Colonic mucosa (tissue), 4 donors: ENCODE measurements around the gene RAP2A. TPM values are rescaled to one million over a fixed set of nuclear protein-coding genes. Genes with fewer than 3 reads are reported as not detected.

Experiments used
- DNase-seq: peaks from one replicate; pipeline ENCODE4 v3.0.0-alpha.2; 2020
- H3K27ac ChIP-seq: fragments of 200-600 bp; one replicate; pipeline ENCODE4 v1.8.0; 2021
- H3K27me3 ChIP-seq: fragments of 200-600 bp; one replicate; pipeline ENCODE4 v1.8.0; 2021
- H3K36me3 ChIP-seq: fragments of 200-600 bp; one replicate; pipeline ENCODE4 v1.8.0; 2021
- H3K4me1 ChIP-seq: fragments of 200-600 bp; one replicate; pipeline ENCODE4 v1.8.0; 2021; ENCODE audit warnings: mild to moderate bottlenecking
- H3K4me3 ChIP-seq: fragments of 200-600 bp; one replicate; pipeline ENCODE4 v1.8.0; 2021
- H3K9ac ChIP-seq, 2 donors: one replicate each; pipeline ENCODE4 v1.7.0; 2013; ENCODE audit warnings: control low read depth in 2 of 2, low read depth in 2 of 2, low read length in 2 of 2
- H3K9me3 ChIP-seq: fragments of 200-600 bp; one replicate; pipeline ENCODE4 v1.8.0; 2021
- intact Hi-C: fragments of 100-400 bp; cut with DNase I; formaldehyde crosslinking; loops from one replicate; pipeline ENCODE4 v1.14.1; 2022
- total RNA-seq, 2 donors: library from RNA; stranded (reverse); fragmentation: NEBNext Ultra II Directional in 1 of 2; extraction: Animal tissue kit (Norgen Biotek cat#: 25700) in 1 of 2; gene quantifications; one replicate each; pipeline ENCODE4 v1.2.1, GENCODE V29; 2021
- TF ChIP-seq, protein P1 (sequence below): fragments of 200-600 bp; IDR thresholded peaks from one replicate; pipeline ENCODE4 v1.8.0; 2022; ENCODE audit warnings: antibody characterized with exemption, mild to moderate bottlenecking
- donor health status: healthy.
- donor health status: DM: no; HTN: no; CAD: no.
- donor health status: DM: no; HTN: no; CAD: no.

RAP2A gene
- total RNA-seq, 2 donors from 2014 or later: 35.9 to 38.2 TPM

DNA sequence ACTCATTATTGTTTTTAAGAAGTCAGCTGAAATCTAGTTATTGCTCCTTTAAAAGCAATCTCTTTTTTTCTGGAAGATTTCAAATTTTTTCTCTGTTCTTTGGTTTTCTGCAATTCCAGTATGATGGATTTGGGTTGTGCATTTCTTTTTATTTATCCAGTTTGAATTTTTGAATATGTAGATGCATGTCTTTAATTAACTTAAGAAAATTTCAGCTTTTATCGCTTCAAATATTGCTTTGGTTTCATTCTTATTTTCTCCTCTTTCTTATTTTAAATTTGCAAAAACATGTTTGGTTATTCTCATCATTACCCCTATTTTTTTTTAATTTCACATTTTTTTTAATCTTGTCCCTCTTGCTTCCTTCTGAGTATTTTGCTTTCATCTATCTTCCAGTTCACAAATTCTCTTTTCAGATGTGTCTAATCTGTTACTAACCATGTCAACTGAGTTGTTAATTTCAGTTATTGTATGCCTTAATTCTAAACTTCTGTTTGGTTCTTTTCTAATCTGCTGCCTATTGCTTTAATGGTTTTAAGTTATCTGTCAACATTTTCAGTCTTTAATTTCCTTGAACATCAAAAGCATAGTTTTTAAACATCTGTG lies 56.8 kb downstream of the RAP2A start:
- Histone ChIP-seq H3K9ac (no peak overlapping the region), H3K9me3 (no peaks in the 10 kb centered on the region), H3K27me3 (no peaks in the 10 kb centered on the region), H3K4me3 (no peak overlapping the region), H3K4me1 (no peaks in the 10 kb centered on the region), H3K36me3 (no peaks in the 10 kb centered on the region), H3K27ac (no peak overlapping the region)
- intact Hi-C loops: no loop called here
- DNase-seq: no peak
- TF ChIP-seq, protein P1, sequence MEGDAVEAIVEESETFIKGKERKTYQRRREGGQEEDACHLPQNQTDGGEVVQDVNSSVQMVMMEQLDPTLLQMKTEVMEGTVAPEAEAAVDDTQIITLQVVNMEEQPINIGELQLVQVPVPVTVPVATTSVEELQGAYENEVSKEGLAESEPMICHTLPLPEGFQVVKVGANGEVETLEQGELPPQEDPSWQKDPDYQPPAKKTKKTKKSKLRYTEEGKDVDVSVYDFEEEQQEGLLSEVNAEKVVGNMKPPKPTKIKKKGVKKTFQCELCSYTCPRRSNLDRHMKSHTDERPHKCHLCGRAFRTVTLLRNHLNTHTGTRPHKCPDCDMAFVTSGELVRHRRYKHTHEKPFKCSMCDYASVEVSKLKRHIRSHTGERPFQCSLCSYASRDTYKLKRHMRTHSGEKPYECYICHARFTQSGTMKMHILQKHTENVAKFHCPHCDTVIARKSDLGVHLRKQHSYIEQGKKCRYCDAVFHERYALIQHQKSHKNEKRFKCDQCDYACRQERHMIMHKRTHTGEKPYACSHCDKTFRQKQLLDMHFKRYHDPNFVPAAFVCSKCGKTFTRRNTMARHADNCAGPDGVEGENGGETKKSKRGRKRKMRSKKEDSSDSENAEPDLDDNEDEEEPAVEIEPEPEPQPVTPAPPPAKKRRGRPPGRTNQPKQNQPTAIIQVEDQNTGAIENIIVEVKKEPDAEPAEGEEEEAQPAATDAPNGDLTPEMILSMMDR: no peak

DNA sequence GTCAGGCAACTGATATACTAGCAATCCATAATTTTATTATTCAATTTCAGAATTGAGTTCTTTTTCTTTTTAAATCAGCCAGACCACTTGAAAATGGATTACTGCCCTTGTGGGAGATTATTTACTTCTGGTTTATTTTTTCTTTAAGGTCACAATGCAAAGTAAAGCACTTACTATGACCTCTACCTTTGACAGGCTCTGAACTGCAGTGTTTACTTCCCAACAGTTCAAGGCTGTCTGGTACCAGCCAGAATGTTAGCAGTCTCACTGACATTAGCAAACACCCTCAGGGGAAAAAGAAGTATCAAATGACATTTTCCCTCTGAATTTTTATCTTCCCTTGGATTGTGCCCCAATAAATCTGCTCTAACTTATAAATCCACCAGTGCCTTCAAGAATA lies 57.5 kb downstream of the RAP2A start:
- intact Hi-C loops: no loop called here
- no peak overlapping the region for H3K27ac ChIP-seq
- H3K4me1 ChIP-seq: no peaks in the 10 kb centered on the region
- DNase-seq: no peak
- no peak overlapping the region for H3K9ac ChIP-seq
- no peaks in the 10 kb centered on the region for H3K36me3 ChIP-seq
- H3K27me3 ChIP-seq: no peaks in the 10 kb centered on the region
- no peak overlapping the region for H3K4me3 ChIP-seq
- TF ChIP-seq, protein P1: no peak
- H3K9me3 ChIP-seq: no peaks in the 10 kb centered on the region

GRCh38 chr13:97492257-97492656 lies 58.3 kb downstream of the RAP2A start:
- TF ChIP-seq, protein P1: no peak
- H3K27ac ChIP-seq: no peak overlapping the region
- H3K36me3 ChIP-seq: no peaks in the 10 kb centered on the region
- no peaks in the 10 kb centered on the region for H3K4me1 ChIP-seq
- no peaks in the 10 kb centered on the region for H3K27me3 ChIP-seq
- intact Hi-C loops: no loop called here
- no peak overlapping the region for H3K4me3 ChIP-seq
- no peak for DNase-seq
- H3K9me3 ChIP-seq: no peaks in the 10 kb centered on the region
- H3K9ac ChIP-seq: no peak overlapping the region

- H3K27me3 ChIP-seq: no peaks in the 10 kb centered on the region
- DNase-seq: no peak
- TF ChIP-seq, protein P1: no peak
- no peak overlapping the region for H3K27ac ChIP-seq
- no peak overlapping the region for H3K9ac ChIP-seq
- no peaks in the 10 kb centered on the region for H3K9me3 ChIP-seq
- intact Hi-C loops: no loop called here
- no peaks in the 10 kb centered on the region for H3K4me1 ChIP-seq
- H3K36me3 ChIP-seq: no peaks in the 10 kb centered on the region
- H3K4me3 ChIP-seq: no peak overlapping the region
These were observed 58.9 kb downstream of the RAP2A start for GRCh38 chr13:97492684-97493371.

DNA sequence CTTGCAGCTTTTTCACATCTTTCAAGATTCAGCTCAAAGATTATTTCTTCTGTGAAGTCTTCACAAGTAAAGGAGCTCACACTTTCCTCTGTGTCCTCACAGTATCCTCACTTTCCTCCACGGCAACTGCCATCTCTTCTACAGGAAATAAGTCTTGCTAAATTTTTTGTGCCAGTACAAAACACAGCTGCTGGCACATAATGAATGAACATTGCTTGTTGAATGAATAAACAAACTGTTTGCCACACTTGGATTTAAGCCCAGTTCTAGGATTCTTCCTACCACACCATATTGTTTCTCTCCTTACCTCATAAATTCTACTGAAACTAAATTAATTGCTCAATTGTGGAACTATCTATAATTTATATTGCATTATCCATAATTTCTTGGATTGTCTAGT lies 59.5 kb downstream of the RAP2A start:
- Histone ChIP-seq H3K27ac (no peak overlapping the region), H3K9ac (no peak overlapping the region), H3K9me3 (no peaks in the 10 kb centered on the region), H3K36me3 (no peaks in the 10 kb centered on the region), H3K4me1 (no peaks in the 10 kb centered on the region), H3K4me3 (no peak overlapping the region), H3K27me3 (no peaks in the 10 kb centered on the region)
- TF ChIP-seq, protein P1: no peak
- intact Hi-C loops: no loop called here
- DNase-seq: no peak
